HG03378 (cell line): ENCODE data around the gene STK26.
"Not testable (repeated sequence)": the region's sequence is repeated elsewhere in the genome, so short reads cannot be mapped to it uniquely, and the experiment has no call there.

Source experiments
- ATAC-seq: cut with Tn5 transposase; IDR thresholded peaks from one replicate; pipeline ENCODE4 v1.9.1; 2021; ENCODE audit warnings: mild to moderate bottlenecking, moderate library complexity; ENCODE audit not compliant: unreplicated experiment

STK26 gene

GRCh38 chrX:132092439-132093065 lies 69.5 kb downstream of the STK26 start:
- peak; percentile 90 for ATAC-seq

- ATAC-seq, result no peak
These were observed 70.2 kb downstream of the STK26 start for GRCh38 chrX:132093239-132093860.

- no peak for ATAC-seq
These were observed 71.1 kb downstream of the STK26 start for GRCh38 chrX:132094164-132094563.

GRCh38 chrX:132098704-132099103 lies 75.6 kb downstream of the STK26 start:
- ATAC-seq, result not testable (repeated sequence)

- ATAC-seq, result no peak
These were observed 78.1 kb downstream of the STK26 start for GRCh38 chrX:132101206-132101605.

- no peak for ATAC-seq
These were observed 78.7 kb downstream of the STK26 start for GRCh38 chrX:132101799-132102198.

- ATAC-seq, result no peak
These were observed 84.2 kb downstream of the STK26 start for GRCh38 chrX:132107291-132107690.

GRCh38 chrX:132114607-132115006 lies 91.5 kb downstream of the STK26 start:
- no peak for ATAC-seq

- ATAC-seq, result no peak
These were observed 92.7 kb downstream of the STK26 start for GRCh38 chrX:132115792-132116191.

GRCh38 chrX:132118358-132118757 lies 95.3 kb downstream of the STK26 start:
- ATAC-seq, result no peak

GRCh38 chrX:132119283-132119682 lies 96.2 kb downstream of the STK26 start:
- ATAC-seq, result no peak

- ATAC-seq, result no peak
These were observed 96.9 kb downstream of the STK26 start for GRCh38 chrX:132119821-132120515.

GRCh38 chrX:132120913-132121312 lies 97.8 kb downstream of the STK26 start:
- ATAC-seq, result no peak
